C4-2B (cell line): Measurements from ENCODE around the gene CCDC14.

Experiments used
- CTCF ChIP-seq: fragments of 450-650 bp; conservative IDR thresholded peaks from 2 replicates; pipeline ENCODE4 v1.5.1; 2017; ENCODE audit warnings: mild to moderate bottlenecking
- ZFX ChIP-seq: fragments of 450-650 bp; IDR thresholded peaks from 2 replicates; pipeline ENCODE4 v1.6.1; 2017

DNA sequence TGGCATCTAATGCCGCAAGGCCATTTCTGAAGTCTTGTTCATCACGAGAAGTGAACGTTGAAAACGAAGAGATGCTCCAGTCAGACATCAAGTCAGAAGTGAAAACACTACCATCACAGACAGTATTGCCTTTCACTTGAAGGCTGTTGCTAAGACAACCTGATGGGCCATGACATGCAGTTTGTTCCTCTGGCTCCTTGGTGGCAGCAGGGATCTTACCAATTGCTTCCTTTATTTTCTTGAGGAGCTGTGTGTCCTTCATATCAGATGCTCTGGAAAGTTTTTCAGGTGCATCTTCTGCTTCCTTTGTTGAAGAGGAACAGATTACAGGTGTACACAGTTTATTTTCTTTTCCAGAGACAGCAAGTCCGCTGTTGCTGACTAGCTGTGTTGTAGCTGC, 46.2 kb downstream of the CCDC14 start:
- TF ChIP-seq CTCF = no peak
- no peak for TF ChIP-seq ZFX
